GM03348 (cell line): ENCODE measurements around the gene UTF1.

Experiments
- DNase-seq: peaks from one replicate; pipeline ENCODE4 v3.0.0; 2012; ENCODE audit warnings: low spot score

UTF1 gene

GRCh38 chr10:133279326-133280226, 49.6 kb downstream of the UTF1 start:
- no peak for DNase-seq

- no peak for DNase-seq
Measured at GRCh38 chr10:133280391-133281059, 50.5 kb downstream of the UTF1 start.

GRCh38 chr10:133281084-133281483, 51.1 kb downstream of the UTF1 start:
- no peak for DNase-seq
